DOHH2 (cell line): ENCODE results near the gene SLC2A4RG.
A peak's percentile ranks its signal among the peaks of the same experiment; 100 is the strongest.

ENCODE experiments used
- H3F3A ChIP-seq: fragments of 200-600 bp; sonication (generic), shearing (Covaris generic); 2 replicates; pipeline ENCODE4 v1.6.0; 2016; ENCODE audit warnings: antibody characterized with exemption, mild to moderate bottlenecking; ENCODE audit not compliant: control insufficient read depth, insufficient read depth
- H3K27ac ChIP-seq: fragments of 200-600 bp; sonication (generic); 2 replicates; pipeline ENCODE4 v1.5.1; 2014; ENCODE audit warnings: low read depth, mild to moderate bottlenecking, low read length, moderate library complexity
- H3K27me3 ChIP-seq: fragments of 200-600 bp; sonication (generic); 2 replicates; pipeline ENCODE4 v1.6.1; 2014; ENCODE audit warnings: mild to moderate bottlenecking, low read length, mixed read lengths; ENCODE audit not compliant: control insufficient read depth
- H3K36me3 ChIP-seq: fragments of 200-600 bp; sonication (generic); 2 replicates; pipeline ENCODE4 v1.6.1; 2014; ENCODE audit warnings: mild to moderate bottlenecking, low read length, moderate library complexity, mixed read lengths; ENCODE audit not compliant: control insufficient read depth
- H3K4me1 ChIP-seq: fragments of 200-600 bp; sonication (generic); 2 replicates; pipeline ENCODE4 v1.6.1; 2014; ENCODE audit warnings: mild to moderate bottlenecking, low read length, mixed read lengths; ENCODE audit not compliant: control insufficient read depth
- H3K4me2 ChIP-seq: fragments of 200-600 bp; sonication (generic); 2 replicates; pipeline ENCODE4 v1.6.0; 2014; ENCODE audit warnings: mild to moderate bottlenecking, low read length, moderate library complexity
- H3K4me3 ChIP-seq: fragments of 200-600 bp; sonication (generic); 2 replicates; pipeline ENCODE4 v1.5.1; 2014; ENCODE audit warnings: mild to moderate bottlenecking, low read length, mixed read lengths
- H3K79me2 ChIP-seq: fragments of 200-600 bp; sonication (generic); 2 replicates; pipeline ENCODE4 v1.6.1; 2014; ENCODE audit warnings: mild to moderate bottlenecking, low read length, mixed read lengths; ENCODE audit not compliant: control insufficient read depth
- H3K9me2 ChIP-seq: fragments of 200-600 bp; sonication (generic); replicated peaks from 2 replicates; pipeline ENCODE4 v1.6.1; 2014; ENCODE audit warnings: mild to moderate bottlenecking, low read length, mixed read lengths; ENCODE audit not compliant: control insufficient read depth
- H3K9me3 ChIP-seq: fragments of 200-600 bp; sonication (generic); 2 replicates; pipeline ENCODE4 v1.6.1; 2014; ENCODE audit warnings: antibody characterized with exemption, low read length, mixed read lengths; ENCODE audit not compliant: control insufficient read depth, insufficient read depth
- H4K20me1 ChIP-seq: fragments of 200-600 bp; sonication (generic); 2 replicates; pipeline ENCODE4 v1.6.0; 2014; ENCODE audit warnings: low read depth, mild to moderate bottlenecking, antibody characterized with exemption, low read length, moderate library complexity; ENCODE audit not compliant: control insufficient read depth, insufficient read depth
- CTCF ChIP-seq: fragments of 200-600 bp; sonication (generic); IDR thresholded peaks from one replicate; pipeline ENCODE4 v1.5.1; 2014; ENCODE audit warnings: antibody characterized with exemption, mild to moderate bottlenecking, low read depth, low read length; ENCODE audit not compliant: poor library complexity, severe bottlenecking
- EZH2phosphoT487 ChIP-seq: fragments of 200-600 bp; sonication (generic); IDR thresholded peaks from 2 replicates; pipeline ENCODE4 v1.6.1; 2017; ENCODE audit warnings: borderline replicate concordance, mild to moderate bottlenecking, antibody characterized with exemption, low read length, moderate library complexity, mixed read lengths

The SLC2A4RG gene

GRCh38 chr20:63782051-63782471, 42.5 kb downstream of the SLC2A4RG start:
- H3K4me3 ChIP-seq, result no peak overlapping the region
- H3K4me1 ChIP-seq, result peaks cover 8% of the 10 kb centered on the region
- no peaks in the 10 kb centered on the region for H3K9me3 ChIP-seq
- H3K79me2 ChIP-seq, result no peaks in the 10 kb centered on the region
- no peaks in the 10 kb centered on the region for H4K20me1 ChIP-seq
- no peaks in the 10 kb centered on the region for H3F3A ChIP-seq
- H3K9me2 ChIP-seq, result no peaks in the 10 kb centered on the region
- no peak overlapping the region for H3K4me2 ChIP-seq
- H3K27ac ChIP-seq, result no peak overlapping the region
- H3K36me3 ChIP-seq, result no peaks in the 10 kb centered on the region
- TF ChIP-seq EZH2phosphoT487 (no peak), CTCF (peak; percentile 29)
- H3K27me3 ChIP-seq, result no peaks in the 10 kb centered on the region

- Histone ChIP-seq H3K4me2 (no peak overlapping the region), H3K9me2 (no peaks in the 10 kb centered on the region), H3F3A (no peaks in the 10 kb centered on the region), H3K4me3 (no peak overlapping the region), H3K9me3 (no peaks in the 10 kb centered on the region), H4K20me1 (no peaks in the 10 kb centered on the region), H3K27ac (no peak overlapping the region), H3K36me3 (no peaks in the 10 kb centered on the region), H3K27me3 (no peaks in the 10 kb centered on the region), H3K4me1 (peaks cover 8% of the 10 kb centered on the region), H3K79me2 (no peaks in the 10 kb centered on the region)
- TF ChIP-seq CTCF, result no peak
- no peak for TF ChIP-seq EZH2phosphoT487
Measured at GRCh38 chr20:63782521-63782971, 43.0 kb downstream of the SLC2A4RG start.

- Histone ChIP-seq H3K36me3 (no peaks in the 10 kb centered on the region), H3K4me3 (no peak overlapping the region), H3K27ac (no peak overlapping the region), H3K4me2 (no peak overlapping the region), H3K4me1 (peaks cover 8% of the 10 kb centered on the region), H3K27me3 (no peaks in the 10 kb centered on the region), H3K9me3 (no peaks in the 10 kb centered on the region), H4K20me1 (no peaks in the 10 kb centered on the region), H3F3A (no peaks in the 10 kb centered on the region), H3K9me2 (no peaks in the 10 kb centered on the region), H3K79me2 (no peaks in the 10 kb centered on the region)
- no peak for TF ChIP-seq EZH2phosphoT487
- TF ChIP-seq CTCF, result no peak
Measured at GRCh38 chr20:63783970-63784369, 44.4 kb downstream of the SLC2A4RG start.
